NB4 (cell line): ENCODE data around the gene TMEM35B.

Experiments
- DNase-seq: peaks from one replicate; pipeline ENCODE4 v3.0.0; 2010; ENCODE audit warnings: low read depth
- H3K4me3 ChIP-seq: one replicate; pipeline ENCODE4 v1.5.1; 2011; ENCODE audit warnings: mild to moderate bottlenecking, low read depth, low read length, moderate library complexity
- MYC ChIP-seq: IDR thresholded peaks from 2 replicates; pipeline ENCODE4 v1.6.1; 2011; ENCODE audit warnings: low read depth, low read length
- POLR2A ChIP-seq: IDR thresholded peaks from 2 replicates; pipeline ENCODE4 v1.6.1; 2011; ENCODE audit warnings: mild to moderate bottlenecking; ENCODE audit not compliant: insufficient read length; ENCODE audit errors: extremely low read depth
- TF ChIP-seq, protein P1 (sequence below): IDR thresholded peaks from one replicate; pipeline ENCODE4 v1.5.1; 2012; ENCODE audit warnings: low read depth, low read length
- TF ChIP-seq, protein P2 (sequence below): IDR thresholded peaks from 2 replicates; pipeline ENCODE4 v1.6.1; 2011; ENCODE audit warnings: low read depth, low read length

The TMEM35B gene

DNA sequence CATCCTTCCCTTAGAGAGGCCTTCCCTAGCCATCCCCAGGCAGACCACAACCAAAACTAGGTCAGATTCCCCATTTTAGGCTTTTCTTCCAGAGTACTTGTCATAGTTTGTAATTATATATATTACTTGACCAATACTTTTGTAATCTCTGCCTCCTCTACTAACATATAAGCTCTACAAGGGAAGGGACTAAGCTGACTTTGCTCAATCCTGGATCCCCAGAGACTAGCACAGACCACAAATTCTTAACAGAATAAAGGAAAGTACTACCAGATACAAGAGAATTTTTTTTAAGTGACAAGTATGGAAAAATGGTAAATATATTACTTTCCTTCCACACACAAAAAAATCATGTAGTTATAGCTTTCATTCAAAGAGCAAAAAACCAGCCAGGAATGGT is 44.6 kb upstream of the TMEM35B start:
- H3K4me3 ChIP-seq, result peak overlapping the region; percentile 83
- no peak for TF ChIP-seq MYC
- TF ChIP-seq POLR2A, result no peak
- TF ChIP-seq, protein P1, sequence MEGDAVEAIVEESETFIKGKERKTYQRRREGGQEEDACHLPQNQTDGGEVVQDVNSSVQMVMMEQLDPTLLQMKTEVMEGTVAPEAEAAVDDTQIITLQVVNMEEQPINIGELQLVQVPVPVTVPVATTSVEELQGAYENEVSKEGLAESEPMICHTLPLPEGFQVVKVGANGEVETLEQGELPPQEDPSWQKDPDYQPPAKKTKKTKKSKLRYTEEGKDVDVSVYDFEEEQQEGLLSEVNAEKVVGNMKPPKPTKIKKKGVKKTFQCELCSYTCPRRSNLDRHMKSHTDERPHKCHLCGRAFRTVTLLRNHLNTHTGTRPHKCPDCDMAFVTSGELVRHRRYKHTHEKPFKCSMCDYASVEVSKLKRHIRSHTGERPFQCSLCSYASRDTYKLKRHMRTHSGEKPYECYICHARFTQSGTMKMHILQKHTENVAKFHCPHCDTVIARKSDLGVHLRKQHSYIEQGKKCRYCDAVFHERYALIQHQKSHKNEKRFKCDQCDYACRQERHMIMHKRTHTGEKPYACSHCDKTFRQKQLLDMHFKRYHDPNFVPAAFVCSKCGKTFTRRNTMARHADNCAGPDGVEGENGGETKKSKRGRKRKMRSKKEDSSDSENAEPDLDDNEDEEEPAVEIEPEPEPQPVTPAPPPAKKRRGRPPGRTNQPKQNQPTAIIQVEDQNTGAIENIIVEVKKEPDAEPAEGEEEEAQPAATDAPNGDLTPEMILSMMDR, result no peak
- TF ChIP-seq, protein P2, sequence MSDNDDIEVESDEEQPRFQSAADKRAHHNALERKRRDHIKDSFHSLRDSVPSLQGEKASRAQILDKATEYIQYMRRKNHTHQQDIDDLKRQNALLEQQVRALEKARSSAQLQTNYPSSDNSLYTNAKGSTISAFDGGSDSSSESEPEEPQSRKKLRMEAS, result no peak
- peak; percentile 54 for DNase-seq

DNA sequence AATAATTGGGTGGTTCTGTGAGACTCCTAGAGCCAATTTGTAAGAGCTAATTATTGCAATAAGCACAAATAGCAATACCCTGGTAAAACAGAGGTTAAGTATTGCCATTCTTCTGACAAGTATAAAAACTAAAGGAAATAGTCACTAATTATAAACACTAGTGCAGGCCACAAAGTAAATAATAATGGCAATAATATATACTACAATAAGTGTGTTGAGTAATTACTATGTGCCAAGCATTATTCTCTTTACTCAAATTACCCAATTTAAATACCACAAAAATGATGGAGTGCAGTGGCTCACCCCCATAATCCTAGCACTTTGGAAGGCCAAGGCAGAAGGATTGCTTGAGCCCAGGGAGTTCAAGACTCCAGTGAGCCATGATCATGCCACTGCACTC is 31.3 kb upstream of the TMEM35B start:
- no peak for TF ChIP-seq POLR2A
- TF ChIP-seq MYC, result no peak
- TF ChIP-seq, protein P1, result no peak
- TF ChIP-seq, protein P2, result no peak
- no peak for DNase-seq
- H3K4me3 ChIP-seq, result no peak overlapping the region

DNA sequence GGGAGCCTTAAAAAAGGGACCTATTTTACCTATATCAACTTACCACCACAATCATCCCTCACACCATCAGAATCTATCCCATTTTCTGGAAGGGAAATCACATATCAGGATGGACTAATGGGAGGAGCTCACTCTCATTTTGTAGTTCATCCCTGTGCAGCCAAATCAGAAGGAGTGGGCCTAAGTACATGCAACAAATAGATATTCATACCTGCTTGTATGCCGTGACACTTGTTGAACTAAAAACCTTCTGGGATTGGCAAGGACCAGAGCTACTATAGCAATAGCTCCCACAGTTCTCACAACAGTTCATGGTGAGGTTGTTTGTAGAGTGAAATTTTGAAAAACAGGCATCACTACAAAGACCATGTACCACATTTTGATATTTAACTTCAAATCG is 29.3 kb upstream of the TMEM35B start:
- no peak for DNase-seq
- H3K4me3 ChIP-seq, result no peak overlapping the region
- TF ChIP-seq, protein P2, result no peak
- TF ChIP-seq MYC, result no peak
- TF ChIP-seq, protein P1, result no peak
- TF ChIP-seq POLR2A, result no peak

DNA sequence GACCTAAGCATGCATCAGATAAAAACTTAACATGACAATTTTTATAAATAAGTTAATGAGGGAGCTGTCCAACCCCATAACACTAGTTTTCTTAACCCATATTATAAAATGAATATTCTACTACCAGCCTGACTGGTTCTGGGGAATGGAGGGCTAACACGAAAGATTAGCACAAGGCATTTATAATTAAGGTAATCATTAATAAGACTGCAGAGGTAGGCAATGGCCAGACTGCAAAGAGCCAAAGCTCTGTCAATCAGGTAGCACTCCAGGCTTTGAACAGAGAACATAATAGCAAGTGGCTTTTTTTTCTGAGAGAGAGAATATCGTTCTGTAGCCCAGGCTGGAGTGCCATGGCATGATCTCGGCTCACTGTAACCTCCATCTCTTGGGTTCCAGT is 20.6 kb upstream of the TMEM35B start:
- no peak for DNase-seq
- H3K4me3 ChIP-seq, result no peak overlapping the region
- TF ChIP-seq, protein P2, result no peak
- TF ChIP-seq, protein P1, result no peak
- TF ChIP-seq POLR2A (no peak), MYC (no peak)

DNA sequence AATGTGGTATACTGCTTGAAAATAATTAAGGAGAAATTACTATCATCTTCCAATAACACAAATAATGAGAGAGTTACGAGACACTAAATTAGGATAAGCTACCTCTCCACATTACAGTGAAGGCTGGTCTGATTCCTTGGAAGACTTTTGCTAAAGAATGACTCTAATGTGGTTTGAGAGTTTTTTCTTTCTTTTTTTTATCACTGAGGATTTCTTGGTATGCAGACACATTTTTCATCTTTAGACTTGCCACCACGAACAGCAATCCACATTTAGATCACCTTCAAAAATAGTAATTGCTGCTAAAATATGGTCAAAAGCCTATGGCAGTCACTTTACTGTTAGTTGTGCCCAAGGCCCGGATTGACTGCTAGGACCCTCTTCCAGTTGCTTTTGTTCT is 16.6 kb upstream of the TMEM35B start:
- H3K4me3 ChIP-seq, result no peak overlapping the region
- no peak for DNase-seq
- TF ChIP-seq POLR2A, result no peak

DNA sequence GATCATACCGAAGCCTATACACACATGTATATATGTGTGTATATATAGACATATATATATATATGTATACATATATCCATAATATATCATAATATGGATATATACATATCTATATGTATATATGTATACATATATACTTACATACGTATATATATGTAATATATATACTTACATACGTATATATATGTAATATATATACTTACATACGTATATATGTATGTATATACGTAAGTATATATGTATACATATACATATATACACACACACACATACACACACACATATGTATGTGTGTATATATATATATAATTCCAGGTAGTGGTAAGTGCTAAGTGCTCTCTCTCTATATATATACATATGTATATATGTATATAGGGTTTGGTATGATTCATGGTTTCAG is 9.7 kb upstream of the TMEM35B start:
- DNase-seq, result no peak

More for the DNA sequence above, 9.7 kb upstream of the TMEM35B start:
- H3K4me3 ChIP-seq, result no peak overlapping the region
- TF ChIP-seq POLR2A (no peak), MYC (no peak)
- TF ChIP-seq, protein P2, result no peak
- TF ChIP-seq, protein P1, result no peak
